ENCODE measurements around the gene HIRA. TPM values are rescaled to one million over a fixed set of nuclear protein-coding genes. Genes with fewer than 3 reads are reported as not detected.

Gene HIRA
- total RNA-seq, 1 experiment from 2014 or later: 50.6 TPM

DNA sequence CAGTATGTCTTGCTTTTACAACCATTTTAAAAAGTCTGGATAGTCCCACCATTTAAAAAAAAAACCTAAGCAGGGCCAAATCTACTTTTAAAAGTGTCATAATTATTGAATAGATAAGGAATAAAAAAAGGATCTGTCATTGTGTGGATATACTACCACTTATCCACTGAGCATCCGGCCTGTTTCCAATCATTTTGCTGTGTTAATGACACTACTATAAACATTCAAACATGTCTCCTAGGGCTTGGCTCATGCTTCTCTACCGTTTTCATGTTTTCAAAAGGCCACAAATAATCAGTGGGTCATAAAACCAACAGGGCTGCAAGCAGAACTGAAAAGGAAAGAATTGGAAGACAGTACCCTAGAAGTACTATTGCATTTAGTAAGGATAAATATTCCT, 28.5 kb upstream of the HIRA start:
- DNase-seq (ENCODE audit: low spot score): no peak
- H3K4me3 ChIP-seq (ENCODE audit: low read depth, low read length, poor library complexity, severe bottlenecking): no peak overlapping the region
- intact Hi-C loops (cut with micrococcal nuclease; ENCODE audit: unreplicated experiment): no loop called here
- H3K27me3 ChIP-seq (replicated peaks; ENCODE audit: insufficient read depth, low read depth, low read length, poor library complexity): no peaks in the 10 kb centered on the region
- H3K36me3 ChIP-seq (ENCODE audit: insufficient read depth, low read length, poor library complexity, severe bottlenecking): peaks cover 56% of the 10 kb centered on the region
- no TSS peak for BruUV-seq (replicated peaks)
- no peak for TF ChIP-seq EZH2 (IDR thresholded peaks at IDR 0.05; ENCODE audit: borderline replicate concordance, low read depth, low read length, poor library complexity, severe bottlenecking)
- TF ChIP-seq, protein P1, sequence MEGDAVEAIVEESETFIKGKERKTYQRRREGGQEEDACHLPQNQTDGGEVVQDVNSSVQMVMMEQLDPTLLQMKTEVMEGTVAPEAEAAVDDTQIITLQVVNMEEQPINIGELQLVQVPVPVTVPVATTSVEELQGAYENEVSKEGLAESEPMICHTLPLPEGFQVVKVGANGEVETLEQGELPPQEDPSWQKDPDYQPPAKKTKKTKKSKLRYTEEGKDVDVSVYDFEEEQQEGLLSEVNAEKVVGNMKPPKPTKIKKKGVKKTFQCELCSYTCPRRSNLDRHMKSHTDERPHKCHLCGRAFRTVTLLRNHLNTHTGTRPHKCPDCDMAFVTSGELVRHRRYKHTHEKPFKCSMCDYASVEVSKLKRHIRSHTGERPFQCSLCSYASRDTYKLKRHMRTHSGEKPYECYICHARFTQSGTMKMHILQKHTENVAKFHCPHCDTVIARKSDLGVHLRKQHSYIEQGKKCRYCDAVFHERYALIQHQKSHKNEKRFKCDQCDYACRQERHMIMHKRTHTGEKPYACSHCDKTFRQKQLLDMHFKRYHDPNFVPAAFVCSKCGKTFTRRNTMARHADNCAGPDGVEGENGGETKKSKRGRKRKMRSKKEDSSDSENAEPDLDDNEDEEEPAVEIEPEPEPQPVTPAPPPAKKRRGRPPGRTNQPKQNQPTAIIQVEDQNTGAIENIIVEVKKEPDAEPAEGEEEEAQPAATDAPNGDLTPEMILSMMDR (conservative IDR thresholded peaks at IDR 0.05; ENCODE audit: low read depth, low read length): no peak
- no peak overlapping the region for H3K27ac ChIP-seq (ENCODE audit: low read depth, low read length, poor library complexity, severe bottlenecking)
- ChIA-PET CTCF (no interaction called here), POLR2A (ENCODE audit: low non-redundant PET) (no interaction called here)
- H3K9me3 ChIP-seq (ENCODE audit: low read depth, low read length, poor library complexity, severe bottlenecking): no peaks in the 10 kb centered on the region
- H3K4me1 ChIP-seq (ENCODE audit: insufficient read depth, low read length, poor library complexity, severe bottlenecking): no peaks in the 10 kb centered on the region

DNA sequence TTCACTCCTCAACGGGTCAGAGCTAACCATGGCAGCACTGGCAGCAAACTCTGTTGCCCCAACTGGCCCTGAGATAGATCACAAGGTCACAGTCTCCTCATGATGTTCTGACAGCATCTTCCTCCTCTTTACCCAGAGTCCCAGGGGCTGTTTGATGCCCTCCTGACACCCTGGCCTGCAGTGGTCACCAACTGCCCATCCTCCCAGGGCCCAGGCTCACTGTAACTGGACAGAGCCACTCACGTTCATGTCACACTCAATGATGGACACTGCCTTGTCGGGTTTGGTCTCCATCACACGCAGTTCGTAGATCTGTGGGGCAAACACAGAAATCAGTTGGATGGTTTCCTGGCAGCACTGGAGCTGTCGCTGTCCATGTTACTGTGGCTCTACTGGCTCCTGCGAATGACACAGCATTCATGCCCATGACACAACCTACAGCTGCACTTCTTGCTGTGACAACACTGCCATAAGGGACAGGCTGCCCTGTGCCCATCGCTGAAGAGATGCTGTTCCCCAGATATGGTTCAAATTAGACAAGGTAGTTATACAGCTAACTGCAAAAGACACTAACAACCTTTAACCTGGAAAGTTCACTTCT, 26.4 kb upstream of the HIRA start:
- no peak for DNase-seq (ENCODE audit: low spot score)
- Histone ChIP-seq H3K4me1 (ENCODE audit: insufficient read depth, low read length, poor library complexity, severe bottlenecking) (no peaks in the 10 kb centered on the region), H3K27me3 (replicated peaks; ENCODE audit: insufficient read depth, low read depth, low read length, poor library complexity) (no peaks in the 10 kb centered on the region), H3K27ac (ENCODE audit: low read depth, low read length, poor library complexity, severe bottlenecking) (no peak overlapping the region), H3K9me3 (ENCODE audit: low read depth, low read length, poor library complexity, severe bottlenecking) (no peaks in the 10 kb centered on the region), H3K4me3 (ENCODE audit: low read depth, low read length, poor library complexity, severe bottlenecking) (no peak overlapping the region), H3K36me3 (ENCODE audit: insufficient read depth, low read length, poor library complexity, severe bottlenecking) (peaks cover 62% of the 10 kb centered on the region)
- ChIA-PET POLR2A (ENCODE audit: low non-redundant PET) (no interaction called here), CTCF (no interaction called here)
- no TSS peak for BruUV-seq (replicated peaks)
- intact Hi-C loops (cut with micrococcal nuclease; ENCODE audit: unreplicated experiment): no loop called here
- TF ChIP-seq, protein P1 (conservative IDR thresholded peaks at IDR 0.05; ENCODE audit: low read depth, low read length): no peak
- no peak for TF ChIP-seq EZH2 (IDR thresholded peaks at IDR 0.05; ENCODE audit: borderline replicate concordance, low read depth, low read length, poor library complexity, severe bottlenecking)

DNA sequence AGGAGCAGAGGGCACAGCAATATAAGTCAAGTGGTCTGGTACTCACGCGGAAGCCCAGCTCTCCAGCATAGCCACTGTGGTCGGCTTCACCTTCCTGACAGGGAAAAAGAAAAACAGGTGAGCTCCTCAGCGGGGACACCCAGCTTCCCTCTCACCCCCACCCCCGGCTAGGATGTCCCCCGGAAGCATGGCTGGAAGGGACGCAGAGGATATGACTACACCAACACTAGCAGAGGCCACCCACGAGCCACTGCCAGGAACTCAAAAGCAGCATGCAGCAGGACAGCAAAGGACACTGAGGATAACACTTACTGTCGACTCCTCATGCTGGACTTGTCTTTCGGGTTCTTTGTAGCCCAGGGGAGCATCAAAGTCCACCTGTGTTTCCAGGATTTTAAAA, 25.0 kb upstream of the HIRA start:
- peaks cover 74% of the 10 kb centered on the region for H3K36me3 ChIP-seq (ENCODE audit: insufficient read depth, low read length, poor library complexity, severe bottlenecking)
- intact Hi-C loops (cut with micrococcal nuclease; ENCODE audit: unreplicated experiment): no loop called here
- no peak overlapping the region for H3K4me3 ChIP-seq (ENCODE audit: low read depth, low read length, poor library complexity, severe bottlenecking)
- DNase-seq (ENCODE audit: low spot score): no peak
- no peak for TF ChIP-seq EZH2 (IDR thresholded peaks at IDR 0.05; ENCODE audit: borderline replicate concordance, low read depth, low read length, poor library complexity, severe bottlenecking)
- TF ChIP-seq, protein P1 (conservative IDR thresholded peaks at IDR 0.05; ENCODE audit: low read depth, low read length): no peak
- BruUV-seq (replicated peaks): no TSS peak
- no peaks in the 10 kb centered on the region for H3K9me3 ChIP-seq (ENCODE audit: low read depth, low read length, poor library complexity, severe bottlenecking)
- H3K27me3 ChIP-seq (replicated peaks; ENCODE audit: insufficient read depth, low read depth, low read length, poor library complexity): no peaks in the 10 kb centered on the region
- ChIA-PET POLR2A (ENCODE audit: low non-redundant PET) (no interaction called here), CTCF (no interaction called here)
- H3K4me1 ChIP-seq (ENCODE audit: insufficient read depth, low read length, poor library complexity, severe bottlenecking): no peaks in the 10 kb centered on the region
- no peak overlapping the region for H3K27ac ChIP-seq (ENCODE audit: low read depth, low read length, poor library complexity, severe bottlenecking)
